MCF 10A (cell line): Measurements from ENCODE around the gene FAP. TPM values are rescaled to one million over a fixed set of nuclear protein-coding genes. Genes with fewer than 3 reads are reported as not detected.

Experiments
- BruUV-seq: library from RNA; stranded (reverse); fragments of 400-500 nt; replicated peaks from 2 replicates; lab custom pipeline; 2021; lab: Mats Ljungman, UMichigan
- CTCF ChIA-PET: fragments of 300-600 bp; sonication (Branson Sonifier 250); formaldehyde crosslinking; extraction: SDS; loops from one replicate; lab custom pipeline; 2021; ENCODE audit warnings: antibody characterized with exemption, inconsistent platforms; lab: Yijun Ruan, JAX
- POLR2A ChIA-PET: fragments of 300-600, 350-650 bp; sonication (Branson Sonifier 250); formaldehyde crosslinking; extraction: SDS; loops from one replicate; lab custom pipeline; 2020; ENCODE audit warnings: antibody characterized with exemption, inconsistent platforms; lab: Yijun Ruan, JAX
- DNase-seq: peaks from one replicate; pipeline ENCODE4 v3.0.0-alpha.2; 2018; ENCODE audit not compliant: unreplicated experiment
- H3K27ac Mint-ChIP-seq: one replicate; pipeline ENCODE4 v1.8.0; 2022; ENCODE audit warnings: mild to moderate bottlenecking, low read depth, mixed read lengths; ENCODE audit not compliant: unreplicated experiment
- H3K27me3 Mint-ChIP-seq: one replicate; pipeline ENCODE4 v1.8.0; 2022; ENCODE audit warnings: mixed read lengths; ENCODE audit not compliant: insufficient read depth, unreplicated experiment
- H3K36me3 Mint-ChIP-seq: one replicate; pipeline ENCODE4 v1.8.0; 2022; ENCODE audit warnings: mild to moderate bottlenecking, moderate library complexity, mixed read lengths; ENCODE audit not compliant: insufficient read depth, unreplicated experiment
- H3K4me1 Mint-ChIP-seq: one replicate; pipeline ENCODE4 v1.8.0; 2022; ENCODE audit warnings: mixed read lengths; ENCODE audit not compliant: insufficient read depth, unreplicated experiment
- H3K4me3 Mint-ChIP-seq: one replicate; pipeline ENCODE4 v1.8.0; 2022; ENCODE audit warnings: mild to moderate bottlenecking, moderate library complexity, mixed read lengths; ENCODE audit not compliant: unreplicated experiment
- H3K9me3 Mint-ChIP-seq: one replicate; pipeline ENCODE4 v1.8.0; 2022; ENCODE audit warnings: mixed read lengths; ENCODE audit not compliant: unreplicated experiment
- intact Hi-C: fragments of 100-400 bp; cut with micrococcal nuclease; formaldehyde crosslinking; loops from 2 replicates; pipeline ENCODE4 v1.14.1; 2022
- total RNA-seq: library from RNA; stranded (reverse); gene quantifications from 2 replicates; pipeline ENCODE4 v1.2.3, GENCODE V29; 2022
- TF ChIP-seq, protein P1 (sequence below): fragments of 200-600 bp; IDR thresholded peaks from one replicate; pipeline ENCODE4 v1.8.0; 2022; ENCODE audit warnings: antibody characterized with exemption, mild to moderate bottlenecking; ENCODE audit not compliant: unreplicated experiment

The FAP gene
- total RNA-seq, 1 experiment from 2014 or later, result 12.1 TPM

DNA sequence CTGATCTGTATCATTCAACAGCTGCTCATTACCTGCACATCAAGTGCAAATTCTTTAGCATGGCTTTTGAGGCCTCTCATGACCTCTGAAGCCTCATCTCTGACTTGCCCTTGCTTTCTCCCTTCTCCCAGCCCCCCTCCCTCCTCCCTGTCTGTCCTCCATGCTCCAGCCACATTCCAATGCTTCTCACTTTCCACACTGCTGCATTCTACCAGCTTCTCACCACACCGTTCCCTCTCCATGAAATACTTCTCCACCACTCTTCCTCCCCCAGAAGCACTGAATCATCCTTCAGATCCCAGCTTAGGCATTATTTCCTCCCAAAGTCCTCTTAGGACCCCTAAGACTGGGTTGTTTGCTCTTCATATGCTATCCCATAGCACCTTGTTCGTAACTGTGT, 118.1 kb downstream of the FAP start:
- no peak for DNase-seq
- Mint-ChIP-seq H3K4me1 (no peaks in the 10 kb centered on the region), H3K9me3 (no peaks in the 10 kb centered on the region), H3K4me3 (no peak overlapping the region), H3K36me3 (no peaks in the 10 kb centered on the region), H3K27me3 (peaks cover 38% of the 10 kb centered on the region), H3K27ac (no peak overlapping the region)
- TF ChIP-seq, protein P1, sequence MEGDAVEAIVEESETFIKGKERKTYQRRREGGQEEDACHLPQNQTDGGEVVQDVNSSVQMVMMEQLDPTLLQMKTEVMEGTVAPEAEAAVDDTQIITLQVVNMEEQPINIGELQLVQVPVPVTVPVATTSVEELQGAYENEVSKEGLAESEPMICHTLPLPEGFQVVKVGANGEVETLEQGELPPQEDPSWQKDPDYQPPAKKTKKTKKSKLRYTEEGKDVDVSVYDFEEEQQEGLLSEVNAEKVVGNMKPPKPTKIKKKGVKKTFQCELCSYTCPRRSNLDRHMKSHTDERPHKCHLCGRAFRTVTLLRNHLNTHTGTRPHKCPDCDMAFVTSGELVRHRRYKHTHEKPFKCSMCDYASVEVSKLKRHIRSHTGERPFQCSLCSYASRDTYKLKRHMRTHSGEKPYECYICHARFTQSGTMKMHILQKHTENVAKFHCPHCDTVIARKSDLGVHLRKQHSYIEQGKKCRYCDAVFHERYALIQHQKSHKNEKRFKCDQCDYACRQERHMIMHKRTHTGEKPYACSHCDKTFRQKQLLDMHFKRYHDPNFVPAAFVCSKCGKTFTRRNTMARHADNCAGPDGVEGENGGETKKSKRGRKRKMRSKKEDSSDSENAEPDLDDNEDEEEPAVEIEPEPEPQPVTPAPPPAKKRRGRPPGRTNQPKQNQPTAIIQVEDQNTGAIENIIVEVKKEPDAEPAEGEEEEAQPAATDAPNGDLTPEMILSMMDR, result no peak
- POLR2A ChIA-PET, result interaction anchor here (0.6 to 1.7 kb wide), 3 partner anchors 129 to 177 kb away, joined by 5 read pairs; no protein-coding TSS in a partner anchor
- CTCF ChIA-PET, result interaction anchor here (0.5 to 5.0 kb wide), 37 partner anchors 8 to 902 kb away, joined by 3 to 51 read pairs (median 4); no protein-coding TSS in a partner anchor
- intact Hi-C loops, result no loop called here
- no TSS peak for BruUV-seq

DNA sequence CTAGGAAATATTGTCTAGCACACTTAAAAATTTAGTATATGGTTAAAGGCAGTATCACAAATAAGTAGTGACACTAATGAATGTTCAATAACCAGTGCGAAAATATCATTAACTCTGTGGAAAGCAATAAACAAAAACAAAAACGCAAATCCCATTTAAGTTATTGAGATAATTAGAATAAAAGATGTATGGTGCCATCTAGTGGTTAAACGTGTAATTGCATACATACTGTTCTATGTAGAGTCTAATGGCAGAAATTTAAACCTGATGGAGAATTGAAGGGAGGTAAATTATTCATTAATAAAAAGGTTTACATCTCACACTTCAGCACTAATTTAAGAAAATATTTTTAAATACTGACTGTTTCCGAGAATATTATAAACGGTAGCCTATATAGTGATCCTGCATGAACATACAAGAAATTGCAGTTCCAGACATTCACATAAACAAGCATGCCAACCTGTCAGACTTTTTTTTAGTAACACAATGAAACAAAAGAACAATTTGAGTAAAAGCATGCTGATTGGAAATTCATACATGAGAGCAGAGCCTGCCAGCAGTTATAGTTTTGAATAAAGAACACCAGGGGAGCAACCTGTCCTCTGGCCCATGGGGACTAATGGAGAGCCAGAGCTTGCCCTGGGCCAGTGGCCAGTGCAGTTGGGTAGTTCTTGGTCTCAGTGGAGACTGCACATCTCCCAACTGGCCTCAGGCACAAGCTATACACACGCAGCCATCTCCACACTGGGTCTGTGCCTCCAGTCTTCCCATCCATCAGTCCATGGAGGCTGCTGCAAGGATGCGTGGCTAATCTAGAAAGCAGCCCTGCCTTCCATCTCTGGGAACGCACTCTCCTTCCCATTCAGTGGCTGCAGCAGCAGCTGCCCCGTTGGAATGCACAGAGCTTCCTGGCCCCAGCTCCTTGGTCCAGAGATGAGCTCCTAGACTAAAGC, 119.2 kb downstream of the FAP start:
- Mint-ChIP-seq H3K9me3 (no peaks in the 10 kb centered on the region), H3K27me3 (peaks cover 27% of the 10 kb centered on the region), H3K27ac (no peak overlapping the region), H3K4me3 (no peak overlapping the region), H3K36me3 (no peaks in the 10 kb centered on the region), H3K4me1 (no peaks in the 10 kb centered on the region)
- DNase-seq, result peak; percentile 71
- intact Hi-C loops, result loop anchor here (1.0 to 5.0 kb wide), 4 partner anchors 97 to 538 kb away; no protein-coding TSS in a partner anchor
- CTCF ChIA-PET, result interaction anchor here (0.6 to 5.0 kb wide), 34 partner anchors 9 to 874 kb away, joined by 3 to 51 read pairs (median 4); no protein-coding TSS in a partner anchor
- POLR2A ChIA-PET, result interaction anchor here (1.7 kb wide), 1 partner anchor 134 kb away, joined by 5 read pairs; no protein-coding TSS in a partner anchor
- BruUV-seq, result no TSS peak
- TF ChIP-seq, protein P1, result peak; percentile 49

Other genes with a start within 250 kb of the FAP start
- not detected in 2 replicates for gene DPP4, start 169.2 kb downstream of the FAP start, total RNA-seq
- gene GCG, start 91.2 kb downstream of the FAP start, total RNA-seq, result not detected in 2 replicates
- gene IFIH1, start 75.2 kb upstream of the FAP start, total RNA-seq, result 4.5 and 7.2 TPM in 2 replicates
- gene GCA, start 100.7 kb upstream of the FAP start, total RNA-seq, result 0.77 and 1.9 TPM in 2 replicates